GM23338 (cell line): ENCODE data around the gene FAM168A. TPM values are rescaled to one million over a fixed set of nuclear protein-coding genes. Genes with fewer than 3 reads are reported as not detected.

Experiments
- ATAC-seq: fragments of 200-7000 bp; cut with Tn5 transposase; 3 replicates; pipeline ENCODE4 v1.9.1; 2020
- DNase-seq: peaks from one replicate; pipeline ENCODE4 v3.0.0-alpha.2; 2015; ENCODE audit warnings: low spot score
- H2AFZ ChIP-seq: fragments of 200-600 bp; sonication (generic); 2 replicates; pipeline ENCODE4 v1.8.0; 2016; ENCODE audit warnings: antibody characterized with exemption, mild to moderate bottlenecking, moderate library complexity
- H3F3A ChIP-seq: fragments of 200-600 bp; sonication (generic); replicated peaks from 2 replicates; pipeline ENCODE4 v1.8.0; 2017; ENCODE audit warnings: antibody characterized with exemption, mixed run types, low read depth
- H3K27ac ChIP-seq: fragments of 200-600 bp; sonication (generic); 2 replicates; pipeline ENCODE4 v1.6.1; 2016; ENCODE audit warnings: low read depth
- H3K27me3 ChIP-seq: fragments of 200-600 bp; sonication (generic); 2 replicates; pipeline ENCODE4 v1.8.0; 2016; ENCODE audit warnings: mild to moderate bottlenecking, mixed run types, moderate library complexity; ENCODE audit not compliant: insufficient read depth
- H3K36me3 ChIP-seq: fragments of 200-600 bp; sonication (generic); 2 replicates; pipeline ENCODE4 v1.8.0; 2016; ENCODE audit warnings: mild to moderate bottlenecking; ENCODE audit not compliant: insufficient read depth
- H3K4me1 ChIP-seq: fragments of 200-600 bp; sonication (generic); 2 replicates; pipeline ENCODE4 v1.8.0; 2016; ENCODE audit warnings: mild to moderate bottlenecking, moderate library complexity; ENCODE audit not compliant: insufficient read depth
- H3K4me2 ChIP-seq: fragments of 200-600 bp; sonication (generic); 2 replicates; pipeline ENCODE4 v1.7.1; 2017; ENCODE audit warnings: mixed run types
- H3K4me3 ChIP-seq: fragments of 200-600 bp; sonication (generic); 2 replicates; pipeline ENCODE4 v1.6.1; 2016; ENCODE audit warnings: mixed run types
- H3K79me2 ChIP-seq: fragments of 200-600 bp; sonication (generic); replicated peaks from 2 replicates; pipeline ENCODE4 v1.8.0; 2017; ENCODE audit warnings: mild to moderate bottlenecking; ENCODE audit not compliant: insufficient read depth
- H3K9me2 ChIP-seq: fragments of 200-600 bp; sonication (generic); 2 replicates; pipeline ENCODE4 v1.8.0; 2017; ENCODE audit not compliant: insufficient read depth
- H4K20me1 ChIP-seq: fragments of 200-600 bp; sonication (generic); replicated peaks from 2 replicates; pipeline ENCODE4 v1.8.0; 2017; ENCODE audit warnings: mild to moderate bottlenecking; ENCODE audit not compliant: insufficient read depth
- H3K27ac Mint-ChIP-seq: 2 replicates; pipeline ENCODE4 v1.8.0; 2020; ENCODE audit warnings: inconsistent platforms, mild to moderate bottlenecking, moderate library complexity, mixed read lengths
- H3K27me3 Mint-ChIP-seq: 3 replicates; pipeline ENCODE4 v1.8.0; 2022; ENCODE audit warnings: low read depth, mild to moderate bottlenecking, moderate library complexity, mixed read lengths, inconsistent platforms; ENCODE audit not compliant: insufficient read depth, poor library complexity
- H3K36me3 Mint-ChIP-seq: 3 replicates; pipeline ENCODE4 v1.8.0; 2021; ENCODE audit warnings: low read depth, mild to moderate bottlenecking, inconsistent platforms, moderate library complexity, mixed read lengths
- H3K4me1 Mint-ChIP-seq: 3 replicates; pipeline ENCODE4 v1.8.0; 2020; ENCODE audit warnings: mild to moderate bottlenecking, inconsistent platforms, mixed read lengths
- H3K4me3 Mint-ChIP-seq: 3 replicates; pipeline ENCODE4 v1.8.0; 2021; ENCODE audit warnings: moderate library complexity, mild to moderate bottlenecking, inconsistent platforms, mixed read lengths
- H3K9me3 Mint-ChIP-seq: 3 replicates; pipeline ENCODE4 v1.8.0; 2020; ENCODE audit warnings: moderate library complexity, mild to moderate bottlenecking, inconsistent platforms, mixed read lengths
- CREB1 ChIP-seq: fragments of 250-450 bp; sonication (Bioruptor Pico); IDR thresholded peaks from 2 replicates; pipeline ENCODE4 v1.5.0; 2020; ENCODE audit warnings: low read depth, mild to moderate bottlenecking, moderate library complexity
- CTCF ChIP-seq, 2 experiments: fragments of 200-600 bp in 1 of 2; sonication (generic) in 1 of 2; conservative IDR thresholded peaks; 2 replicates each; pipeline versions ENCODE4 v1.5.1 to v1.6.1; 2016 to 2017; ENCODE audit warnings: antibody characterized with exemption in 2 of 2, low read depth in 2 of 2, mild to moderate bottlenecking in 2 of 2, moderate library complexity in 1 of 2
- ETS1 ChIP-seq: IDR thresholded peaks from 2 replicates; pipeline ENCODE4 v1.6.1; 2016; ENCODE audit warnings: antibody characterized with exemption
- EZH2 ChIP-seq: fragments of 200-600 bp; sonication (generic); IDR thresholded peaks from one replicate; pipeline ENCODE4 v1.8.0; 2017; ENCODE audit warnings: antibody characterized with exemption, mild to moderate bottlenecking, low read depth; ENCODE audit not compliant: unreplicated experiment
- EZH2phosphoT487 ChIP-seq: fragments of 200-600 bp; sonication (generic); IDR thresholded peaks from one replicate; pipeline ENCODE4 v1.8.1; 2018; ENCODE audit warnings: antibody characterized with exemption; ENCODE audit not compliant: unreplicated experiment
- JUNB ChIP-seq: IDR thresholded peaks from one replicate; pipeline ENCODE4 v1.6.1; 2016; ENCODE audit warnings: antibody characterized with exemption; ENCODE audit not compliant: unreplicated experiment
- NANOG ChIP-seq: IDR thresholded peaks from 2 replicates; pipeline ENCODE4 v1.6.1; 2016; ENCODE audit warnings: antibody characterized with exemption, borderline replicate concordance
- POLR2AphosphoS5 ChIP-seq: IDR thresholded peaks from 2 replicates; pipeline ENCODE4 v1.6.1; 2016; ENCODE audit warnings: antibody characterized with exemption, low read depth
- REST ChIP-seq: IDR thresholded peaks from one replicate; pipeline ENCODE4 v1.6.1; 2018; ENCODE audit warnings: antibody characterized with exemption; ENCODE audit not compliant: unreplicated experiment
- STAT1 ChIP-seq: IDR thresholded peaks from one replicate; pipeline ENCODE4 v1.6.1; 2016; ENCODE audit warnings: antibody characterized with exemption; ENCODE audit not compliant: unreplicated experiment
- ZNF114 ChIP-seq: fragments of 250-450 bp; sonication (Bioruptor Pico); IDR thresholded peaks from 2 replicates; pipeline ENCODE4 v1.5.0; 2020; ENCODE audit warnings: mild to moderate bottlenecking, moderate library complexity
- ZNF331 ChIP-seq: fragments of 250-450 bp; sonication (Bioruptor Pico); IDR thresholded peaks from 2 replicates; pipeline ENCODE4 v1.5.0; 2020; ENCODE audit warnings: low read depth, mild to moderate bottlenecking, moderate library complexity
- polyA plus RNA-seq: library from polyadenylated mRNA; unstranded; fragments of >200 nt; fragmentation: Nextera tagmentation; extraction: Ambion mirVana; gene quantifications from 2 replicates; pipeline ENCODE4 v1.2.1, GENCODE V29; 2016
- total RNA-seq: library from RNA; depleted of rRNA; stranded (reverse); fragments of >200 nt; shearing (Covaris generic); gene quantifications from 2 replicates; pipeline ENCODE4 v1.2.3, GENCODE V29; 2014
- TF ChIP-seq, protein P1 (sequence below): fragments of 250-450 bp; sonication (Bioruptor Pico); IDR thresholded peaks from 2 replicates; pipeline ENCODE4 v1.5.0; 2020; ENCODE audit warnings: mild to moderate bottlenecking, moderate library complexity

The FAM168A gene
- total and polyA plus RNA-seq, 2 experiments from 2014 or later: 8.0 to 20.3 TPM

DNA sequence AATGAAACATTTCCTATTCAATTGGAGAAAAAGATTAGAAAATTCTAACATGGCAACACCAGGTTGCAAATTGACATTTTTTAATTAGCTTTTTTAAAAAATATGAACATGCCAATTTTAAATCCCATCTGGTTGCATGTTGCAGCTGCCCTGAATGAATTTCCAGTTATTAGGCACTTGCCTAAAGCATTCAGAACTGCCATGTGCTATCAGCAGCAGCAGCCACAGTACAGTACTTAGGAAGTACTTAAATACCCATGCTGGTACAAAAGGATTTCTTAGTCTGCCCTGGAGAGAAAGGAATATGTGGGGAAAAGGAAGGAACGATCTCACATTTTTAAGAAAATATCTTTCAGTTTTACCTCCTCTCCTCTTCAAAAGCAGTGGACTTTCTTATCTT is 46.2 kb downstream of the FAM168A start:
- ATAC-seq (peak; percentile 52), DNase-seq (no peak)
- peaks cover 28% of the 10 kb centered on the region for H3K4me1 Mint-ChIP-seq
- Histone ChIP-seq H3K36me3 (no peaks in the 10 kb centered on the region), H4K20me1 (no peaks in the 10 kb centered on the region), H3K79me2 (peaks cover 20% of the 10 kb centered on the region), H3K27me3 (no peaks in the 10 kb centered on the region), H3K27ac (peak overlapping the region; percentile 43; the same call in 1 of the 2 replicates), H3K4me2 (peak overlapping the region; percentile 11; the same call in 1 of the 2 replicates), H2AFZ (no peak overlapping the region), H3K9me2 (no peaks in the 10 kb centered on the region), H3K4me1 (peaks cover 23% of the 10 kb centered on the region), H3K4me3 (no peak overlapping the region), H3F3A (no peaks in the 10 kb centered on the region)
- no peak for TF ChIP-seq JUNB
- no peak for TF ChIP-seq ZNF114
- no peak for TF ChIP-seq REST
- no peak for TF ChIP-seq EZH2phosphoT487
- TF ChIP-seq POLR2AphosphoS5: no peak
- no peak for TF ChIP-seq CREB1 (CRISPR knock-in tag)
- TF ChIP-seq CTCF (conservative IDR thresholded peaks at IDR 0.05; ENCODE audit: low read depth in 2 of 2): no peak
- TF ChIP-seq, protein P1, sequence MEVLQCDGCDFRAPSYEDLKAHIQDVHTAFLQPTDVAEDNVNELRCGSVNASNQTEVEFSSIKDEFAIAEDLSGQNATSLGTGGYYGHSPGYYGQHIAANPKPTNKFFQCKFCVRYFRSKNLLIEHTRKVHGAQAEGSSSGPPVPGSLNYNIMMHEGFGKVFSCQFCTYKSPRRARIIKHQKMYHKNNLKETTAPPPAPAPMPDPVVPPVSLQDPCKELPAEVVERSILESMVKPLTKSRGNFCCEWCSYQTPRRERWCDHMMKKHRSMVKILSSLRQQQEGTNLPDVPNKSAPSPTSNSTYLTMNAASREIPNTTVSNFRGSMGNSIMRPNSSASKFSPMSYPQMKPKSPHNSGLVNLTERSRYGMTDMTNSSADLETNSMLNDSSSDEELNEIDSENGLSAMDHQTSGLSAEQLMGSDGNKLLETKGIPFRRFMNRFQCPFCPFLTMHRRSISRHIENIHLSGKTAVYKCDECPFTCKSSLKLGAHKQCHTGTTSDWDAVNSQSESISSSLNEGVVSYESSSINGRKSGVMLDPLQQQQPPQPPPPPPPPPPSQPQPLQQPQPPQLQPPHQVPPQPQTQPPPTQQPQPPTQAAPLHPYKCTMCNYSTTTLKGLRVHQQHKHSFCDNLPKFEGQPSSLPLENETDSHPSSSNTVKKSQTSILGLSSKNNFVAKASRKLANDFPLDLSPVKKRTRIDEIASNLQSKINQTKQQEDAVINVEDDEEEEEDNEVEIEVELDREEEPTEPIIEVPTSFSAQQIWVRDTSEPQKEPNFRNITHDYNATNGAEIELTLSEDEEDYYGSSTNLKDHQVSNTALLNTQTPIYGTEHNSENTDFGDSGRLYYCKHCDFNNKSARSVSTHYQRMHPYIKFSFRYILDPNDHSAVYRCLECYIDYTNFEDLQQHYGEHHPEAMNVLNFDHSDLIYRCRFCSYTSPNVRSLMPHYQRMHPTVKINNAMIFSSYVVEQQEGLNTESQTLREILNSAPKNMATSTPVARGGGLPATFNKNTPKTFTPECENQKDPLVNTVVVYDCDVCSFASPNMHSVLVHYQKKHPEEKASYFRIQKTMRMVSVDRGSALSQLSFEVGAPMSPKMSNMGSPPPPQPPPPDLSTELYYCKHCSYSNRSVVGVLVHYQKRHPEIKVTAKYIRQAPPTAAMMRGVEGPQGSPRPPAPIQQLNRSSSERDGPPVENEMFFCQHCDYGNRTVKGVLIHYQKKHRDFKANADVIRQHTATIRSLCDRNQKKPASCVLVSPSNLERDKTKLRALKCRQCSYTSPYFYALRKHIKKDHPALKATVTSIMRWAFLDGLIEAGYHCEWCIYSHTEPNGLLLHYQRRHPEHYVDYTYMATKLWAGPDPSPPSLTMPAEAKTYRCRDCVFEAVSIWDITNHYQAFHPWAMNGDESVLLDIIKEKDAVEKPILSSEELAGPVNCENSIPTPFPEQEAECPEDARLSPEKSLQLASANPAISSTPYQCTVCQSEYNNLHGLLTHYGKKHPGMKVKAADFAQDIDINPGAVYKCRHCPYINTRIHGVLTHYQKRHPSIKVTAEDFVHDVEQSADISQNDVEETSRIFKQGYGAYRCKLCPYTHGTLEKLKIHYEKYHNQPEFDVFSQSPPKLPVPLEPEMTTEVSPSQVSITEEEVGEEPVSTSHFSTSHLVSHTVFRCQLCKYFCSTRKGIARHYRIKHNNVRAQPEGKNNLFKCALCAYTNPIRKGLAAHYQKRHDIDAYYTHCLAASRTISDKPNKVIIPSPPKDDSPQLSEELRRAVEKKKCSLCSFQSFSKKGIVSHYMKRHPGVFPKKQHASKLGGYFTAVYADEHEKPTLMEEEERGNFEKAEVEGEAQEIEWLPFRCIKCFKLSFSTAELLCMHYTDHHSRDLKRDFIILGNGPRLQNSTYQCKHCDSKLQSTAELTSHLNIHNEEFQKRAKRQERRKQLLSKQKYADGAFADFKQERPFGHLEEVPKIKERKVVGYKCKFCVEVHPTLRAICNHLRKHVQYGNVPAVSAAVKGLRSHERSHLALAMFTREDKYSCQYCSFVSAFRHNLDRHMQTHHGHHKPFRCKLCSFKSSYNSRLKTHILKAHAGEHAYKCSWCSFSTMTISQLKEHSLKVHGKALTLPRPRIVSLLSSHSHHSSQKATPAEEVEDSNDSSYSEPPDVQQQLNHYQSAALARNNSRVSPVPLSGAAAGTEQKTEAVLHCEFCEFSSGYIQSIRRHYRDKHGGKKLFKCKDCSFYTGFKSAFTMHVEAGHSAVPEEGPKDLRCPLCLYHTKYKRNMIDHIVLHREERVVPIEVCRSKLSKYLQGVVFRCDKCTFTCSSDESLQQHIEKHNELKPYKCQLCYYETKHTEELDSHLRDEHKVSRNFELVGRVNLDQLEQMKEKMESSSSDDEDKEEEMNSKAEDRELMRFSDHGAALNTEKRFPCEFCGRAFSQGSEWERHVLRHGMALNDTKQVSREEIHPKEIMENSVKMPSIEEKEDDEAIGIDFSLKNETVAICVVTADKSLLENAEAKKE (CRISPR knock-in tag): no peak
- TF ChIP-seq NANOG: no peak
- no peak for TF ChIP-seq STAT1
- TF ChIP-seq ETS1: no peak
- TF ChIP-seq ZNF331 (CRISPR knock-in tag): no peak
- TF ChIP-seq EZH2: no peak
- H3K9me3 Mint-ChIP-seq: no peaks in the 10 kb centered on the region
- H3K36me3 Mint-ChIP-seq: no peaks in the 10 kb centered on the region
- no peaks in the 10 kb centered on the region for H3K27me3 Mint-ChIP-seq
- H3K4me3 Mint-ChIP-seq: no peak overlapping the region
- 0 out of 2 replicates have a peak overlapping the region, but pooled peaks have one; percentile 10 for H3K27ac Mint-ChIP-seq
